DOHH2 (cell line): ENCODE results near the gene WWOX.

Experiments
- H3F3A ChIP-seq: fragments of 200-600 bp; sonication (generic), shearing (Covaris generic); 2 replicates; pipeline ENCODE4 v1.6.0; 2016; ENCODE audit warnings: antibody characterized with exemption, mild to moderate bottlenecking; ENCODE audit not compliant: control insufficient read depth, insufficient read depth
- H3K27ac ChIP-seq: fragments of 200-600 bp; sonication (generic); 2 replicates; pipeline ENCODE4 v1.5.1; 2014; ENCODE audit warnings: low read depth, mild to moderate bottlenecking, low read length, moderate library complexity
- H3K27me3 ChIP-seq: fragments of 200-600 bp; sonication (generic); 2 replicates; pipeline ENCODE4 v1.6.1; 2014; ENCODE audit warnings: mild to moderate bottlenecking, low read length, mixed read lengths; ENCODE audit not compliant: control insufficient read depth
- H3K36me3 ChIP-seq: fragments of 200-600 bp; sonication (generic); 2 replicates; pipeline ENCODE4 v1.6.1; 2014; ENCODE audit warnings: mild to moderate bottlenecking, low read length, moderate library complexity, mixed read lengths; ENCODE audit not compliant: control insufficient read depth
- H3K4me1 ChIP-seq: fragments of 200-600 bp; sonication (generic); 2 replicates; pipeline ENCODE4 v1.6.1; 2014; ENCODE audit warnings: mild to moderate bottlenecking, low read length, mixed read lengths; ENCODE audit not compliant: control insufficient read depth
- H3K4me2 ChIP-seq: fragments of 200-600 bp; sonication (generic); 2 replicates; pipeline ENCODE4 v1.6.0; 2014; ENCODE audit warnings: mild to moderate bottlenecking, low read length, moderate library complexity
- H3K4me3 ChIP-seq: fragments of 200-600 bp; sonication (generic); 2 replicates; pipeline ENCODE4 v1.5.1; 2014; ENCODE audit warnings: mild to moderate bottlenecking, low read length, mixed read lengths
- H3K79me2 ChIP-seq: fragments of 200-600 bp; sonication (generic); 2 replicates; pipeline ENCODE4 v1.6.1; 2014; ENCODE audit warnings: mild to moderate bottlenecking, low read length, mixed read lengths; ENCODE audit not compliant: control insufficient read depth
- H3K9me2 ChIP-seq: fragments of 200-600 bp; sonication (generic); replicated peaks from 2 replicates; pipeline ENCODE4 v1.6.1; 2014; ENCODE audit warnings: mild to moderate bottlenecking, low read length, mixed read lengths; ENCODE audit not compliant: control insufficient read depth
- H3K9me3 ChIP-seq: fragments of 200-600 bp; sonication (generic); 2 replicates; pipeline ENCODE4 v1.6.1; 2014; ENCODE audit warnings: antibody characterized with exemption, low read length, mixed read lengths; ENCODE audit not compliant: control insufficient read depth, insufficient read depth
- H4K20me1 ChIP-seq: fragments of 200-600 bp; sonication (generic); 2 replicates; pipeline ENCODE4 v1.6.0; 2014; ENCODE audit warnings: low read depth, mild to moderate bottlenecking, antibody characterized with exemption, low read length, moderate library complexity; ENCODE audit not compliant: control insufficient read depth, insufficient read depth
- EZH2phosphoT487 ChIP-seq: fragments of 200-600 bp; sonication (generic); IDR thresholded peaks from 2 replicates; pipeline ENCODE4 v1.6.1; 2017; ENCODE audit warnings: borderline replicate concordance, mild to moderate bottlenecking, antibody characterized with exemption, low read length, moderate library complexity, mixed read lengths
- TF ChIP-seq, protein P1 (sequence below): fragments of 200-600 bp; sonication (generic); IDR thresholded peaks from one replicate; pipeline ENCODE4 v1.5.1; 2014; ENCODE audit warnings: antibody characterized with exemption, mild to moderate bottlenecking, low read depth, low read length; ENCODE audit not compliant: poor library complexity, severe bottlenecking

WWOX gene

DNA sequence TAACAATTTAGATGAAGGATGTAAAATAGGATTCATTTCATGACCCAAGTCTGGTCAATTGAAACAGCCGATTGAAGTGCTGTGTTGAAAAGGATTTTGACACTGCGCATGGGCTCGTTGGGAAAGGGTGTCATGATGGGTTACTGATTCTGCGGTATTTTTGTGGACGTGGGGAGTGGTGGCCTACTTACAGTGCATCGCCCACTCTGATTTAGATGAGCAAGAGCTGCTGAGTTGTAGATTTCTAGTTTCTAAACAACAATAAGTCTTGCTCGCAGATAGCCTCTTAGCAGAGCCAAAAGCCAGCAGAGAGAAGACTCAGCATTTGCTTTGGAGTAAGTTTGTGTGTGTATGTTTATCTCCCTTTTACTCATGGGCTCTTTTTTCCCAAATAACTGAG is 770.0 kb downstream of the WWOX start:
- Histone ChIP-seq H3K27ac (no peak overlapping the region), H3K4me3 (no peak overlapping the region), H3K4me1 (no peaks in the 10 kb centered on the region), H4K20me1 (no peaks in the 10 kb centered on the region), H3K9me2 (no peaks in the 10 kb centered on the region), H3K4me2 (no peak overlapping the region), H3K79me2 (no peaks in the 10 kb centered on the region), H3K27me3 (no peaks in the 10 kb centered on the region), H3F3A (no peaks in the 10 kb centered on the region), H3K9me3 (no peaks in the 10 kb centered on the region), H3K36me3 (no peaks in the 10 kb centered on the region)
- TF ChIP-seq, protein P1, sequence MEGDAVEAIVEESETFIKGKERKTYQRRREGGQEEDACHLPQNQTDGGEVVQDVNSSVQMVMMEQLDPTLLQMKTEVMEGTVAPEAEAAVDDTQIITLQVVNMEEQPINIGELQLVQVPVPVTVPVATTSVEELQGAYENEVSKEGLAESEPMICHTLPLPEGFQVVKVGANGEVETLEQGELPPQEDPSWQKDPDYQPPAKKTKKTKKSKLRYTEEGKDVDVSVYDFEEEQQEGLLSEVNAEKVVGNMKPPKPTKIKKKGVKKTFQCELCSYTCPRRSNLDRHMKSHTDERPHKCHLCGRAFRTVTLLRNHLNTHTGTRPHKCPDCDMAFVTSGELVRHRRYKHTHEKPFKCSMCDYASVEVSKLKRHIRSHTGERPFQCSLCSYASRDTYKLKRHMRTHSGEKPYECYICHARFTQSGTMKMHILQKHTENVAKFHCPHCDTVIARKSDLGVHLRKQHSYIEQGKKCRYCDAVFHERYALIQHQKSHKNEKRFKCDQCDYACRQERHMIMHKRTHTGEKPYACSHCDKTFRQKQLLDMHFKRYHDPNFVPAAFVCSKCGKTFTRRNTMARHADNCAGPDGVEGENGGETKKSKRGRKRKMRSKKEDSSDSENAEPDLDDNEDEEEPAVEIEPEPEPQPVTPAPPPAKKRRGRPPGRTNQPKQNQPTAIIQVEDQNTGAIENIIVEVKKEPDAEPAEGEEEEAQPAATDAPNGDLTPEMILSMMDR: no peak
- TF ChIP-seq EZH2phosphoT487: no peak

DNA sequence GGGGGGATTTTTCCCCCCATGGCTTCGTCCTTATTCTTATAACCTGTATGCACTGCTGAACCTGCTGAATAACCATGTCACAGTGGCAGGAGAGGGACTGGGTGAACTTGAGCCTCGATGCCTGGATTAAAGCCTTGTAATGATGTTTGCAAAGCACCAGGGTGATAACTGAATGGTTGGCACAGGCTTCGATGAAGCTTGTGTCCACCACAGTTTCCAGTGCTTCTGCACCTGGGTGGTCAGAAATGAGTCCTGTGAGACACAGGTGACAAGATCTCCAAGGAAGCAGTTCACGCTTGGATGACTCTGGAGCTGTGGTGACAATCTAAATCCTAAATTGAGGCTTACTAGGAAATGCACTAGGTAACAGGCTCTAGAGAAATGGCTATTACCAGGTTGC is 771.8 kb downstream of the WWOX start:
- no peaks in the 10 kb centered on the region for H3K79me2 ChIP-seq
- no peak overlapping the region for H3K27ac ChIP-seq
- TF ChIP-seq, protein P1: no peak
- no peak for TF ChIP-seq EZH2phosphoT487
- H3K27me3 ChIP-seq: no peaks in the 10 kb centered on the region
- no peaks in the 10 kb centered on the region for H3K4me1 ChIP-seq
- H3F3A ChIP-seq: no peaks in the 10 kb centered on the region
- H3K36me3 ChIP-seq: no peaks in the 10 kb centered on the region
- no peak overlapping the region for H3K4me3 ChIP-seq
- H3K4me2 ChIP-seq: no peak overlapping the region
- no peaks in the 10 kb centered on the region for H4K20me1 ChIP-seq
- no peaks in the 10 kb centered on the region for H3K9me3 ChIP-seq
- H3K9me2 ChIP-seq: no peaks in the 10 kb centered on the region

DNA sequence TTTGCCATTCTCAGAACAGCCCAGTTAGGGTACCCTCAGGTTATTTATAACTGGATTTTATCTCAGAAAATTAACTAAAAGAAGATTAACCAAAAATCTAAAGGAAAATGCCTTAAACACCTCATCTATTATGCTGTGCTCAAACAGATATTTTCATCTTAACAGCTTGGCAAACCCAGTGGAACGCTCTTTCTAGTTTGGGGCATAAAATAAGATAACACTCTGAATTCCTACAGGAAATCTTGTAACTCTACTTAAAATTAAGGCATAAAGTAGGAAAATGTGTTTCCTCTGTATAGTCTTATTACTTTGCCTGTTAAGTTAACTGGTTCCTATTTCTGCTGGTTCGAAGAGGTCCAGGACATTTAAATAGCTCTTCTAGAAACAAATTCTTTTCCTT is 777.2 kb downstream of the WWOX start:
- Histone ChIP-seq H3K79me2 (no peaks in the 10 kb centered on the region), H3K36me3 (no peaks in the 10 kb centered on the region), H3K27ac (no peak overlapping the region), H3K27me3 (no peaks in the 10 kb centered on the region), H3K9me2 (no peaks in the 10 kb centered on the region), H4K20me1 (no peaks in the 10 kb centered on the region), H3K9me3 (no peaks in the 10 kb centered on the region), H3F3A (no peaks in the 10 kb centered on the region), H3K4me3 (no peak overlapping the region), H3K4me1 (no peaks in the 10 kb centered on the region), H3K4me2 (no peak overlapping the region)
- TF ChIP-seq EZH2phosphoT487: no peak
- TF ChIP-seq, protein P1: no peak
